ENCODE data around the gene LCE2B. TPM values are rescaled to one million over a fixed set of nuclear protein-coding genes. Genes with fewer than 3 reads are reported as not detected.

The LCE2B gene
- total and polyA plus RNA-seq, 10 of the 15 experiments (the other 5 are each of a cell fraction or from before 2014, with no cell fraction given): not detected

- no peaks in the 10 kb centered on the region; a peak in 1 of 4 replicates for H3K27me3 ChIP-seq (replicated peaks in 1 of 2; ENCODE audit: control insufficient read depth in 2 of 2, insufficient read depth in 2 of 2, low read length in 1 of 2)
- H3K4me3 ChIP-seq: no peak within 1 kb of the TSS
- H2AFZ ChIP-seq (ENCODE audit: control insufficient read depth, low read depth, low read length): no peak within 1 kb of the TSS
- H3K27ac ChIP-seq (ENCODE audit: control insufficient read depth, insufficient read depth): no peak within 1 kb of the TSS
- in situ Hi-C loops (cut with MboI) (no loop called here), intact Hi-C loops (cut with micrococcal nuclease; ENCODE audit: unreplicated experiment) (no loop called here)
- H3K4me1 ChIP-seq (ENCODE audit: control insufficient read depth, insufficient read depth, low read length): no peaks in the 10 kb centered on the region
- FAIRE-seq (no peak), ATAC-seq (no peak), DNase-seq (ENCODE audit: low read depth, low spot score) (no peak)
- H3K4me2 ChIP-seq (ENCODE audit: control insufficient read depth, insufficient read depth): no peak within 1 kb of the TSS
- no peaks in the 10 kb centered on the region for H3K79me2 ChIP-seq (ENCODE audit: control insufficient read depth, insufficient read depth, low read length)
- no peak within 1 kb of the TSS for H3K9ac ChIP-seq (ENCODE audit: control insufficient read depth, insufficient read depth, low read length)
- no TSS peak for BruUV-seq (replicated peaks)
- no peak for TF ChIP-seq RB1 (IDR thresholded peaks at IDR 0.05; ENCODE audit: borderline replicate concordance)
- no peak for TF ChIP-seq KLF5 (IDR thresholded peaks at IDR 0.05; ENCODE audit: partially characterized antibody)
- no peak for TF ChIP-seq ZNF207 (IDR thresholded peaks at IDR 0.05; ENCODE audit: borderline replicate concordance)
- TF ChIP-seq MYB (IDR thresholded peaks at IDR 0.05; ENCODE audit: borderline replicate concordance, low read depth, low read length): no peak
- no peak for TF ChIP-seq STAT1 (conservative IDR thresholded peaks at IDR 0.05)
- TF ChIP-seq JUND (IDR thresholded peaks at IDR 0.05; ENCODE audit: low read depth, low read length): no peak
- no peak for TF ChIP-seq EP300 (IDR thresholded peaks at IDR 0.05; ENCODE audit: borderline replicate concordance in 1 of 2, control insufficient read depth in 1 of 2, low read depth in 2 of 2, low read length in 2 of 2)
- TF ChIP-seq GABPA (IDR thresholded peaks at IDR 0.05; ENCODE audit: low read depth): no peak
- TF ChIP-seq ZNF24 (IDR thresholded peaks at IDR 0.05): no peak
- no peak for TF ChIP-seq MTA3 (IDR thresholded peaks at IDR 0.05; ENCODE audit: borderline replicate concordance, low read length)
- no peak for TF ChIP-seq SREBF1 (IDR thresholded peaks at IDR 0.05; ENCODE audit: low read length)
- TF ChIP-seq NFYB (IDR thresholded peaks at IDR 0.05; ENCODE audit: insufficient read depth, low read depth, low read length): no peak
- no peak for TF ChIP-seq HDAC2 (IDR thresholded peaks at IDR 0.05)
- no peak for TF ChIP-seq CBX3 (IDR thresholded peaks at IDR 0.05; ENCODE audit: borderline replicate concordance, low read depth)
- H4K20me1 ChIP-seq (ENCODE audit: control insufficient read depth, insufficient read depth): no peaks in the 10 kb centered on the region
- POLR2A ChIA-PET: no interaction called here
- H3K9me3 ChIP-seq (replicated peaks; ENCODE audit: control insufficient read depth, insufficient read depth, low read length): no peaks in the 10 kb centered on the region
- SMC1A ChIA-PET (ENCODE audit: uncharacterized antibody, unreplicated experiment): no interaction called here
- WGBS (ENCODE audit: insufficient coverage, insufficient replicate concordance, low lambda C conversion rate, missing lambda C conversion rate): 0% methylated on average over 2 of the region's 2 CpGs
- no peaks in the 10 kb centered on the region for H3K36me3 ChIP-seq (ENCODE audit: control insufficient read depth in 2 of 2, insufficient read depth in 2 of 2, low read length in 1 of 2)
- RAD21 ChIA-PET (ENCODE audit: unreplicated experiment): no interaction called here
- CTCF ChIA-PET: no interaction called here
Observed at GRCh38 chr1:152707860-152708259, 21.9 kb downstream of the LCE2B start, which contains the start of gene LCE4A. Gene LCE4A (plus strand): TSS chr1:152708160. CDS start chr1:152709076, 916 bp downstream.
